ENCODE results near the gene GPC3. TPM values are rescaled to one million over a fixed set of nuclear protein-coding genes. Genes with fewer than 3 reads are reported as not detected.

GPC3 gene
- total RNA-seq, 1 experiment from 2014 or later: 0.98 TPM

GRCh38 chrX:133923548-133923947, 61.8 kb downstream of the GPC3 start:
- H3K36me3 ChIP-seq (ENCODE audit: control insufficient read depth in 1 of 2, insufficient read depth in 2 of 2, low read length in 2 of 2): no peaks in the 10 kb centered on the region
- RAD21 ChIA-PET (ENCODE audit: low non-redundant PET in 1 of 2, low total read pairs in 2 of 2, uncharacterized antibody in 2 of 2, unreplicated experiment in 2 of 2): no interaction called here
- no peak overlapping the region for H3K4me3 ChIP-seq (replicated peaks in 1 of 2; ENCODE audit: low read depth in 1 of 2, low read length in 2 of 2)
- intact Hi-C loops (cut with micrococcal nuclease): no loop called here
- no peak overlapping the region for H2AFZ ChIP-seq (ENCODE audit: low read depth, low read length, poor library complexity, severe bottlenecking)
- POLR2A ChIA-PET: no interaction called here
- H3K9me2 ChIP-seq (ENCODE audit: insufficient read depth): no peaks in the 10 kb centered on the region
- H3K27me3 ChIP-seq (ENCODE audit: insufficient read depth, low read length): no peaks in the 10 kb centered on the region
- no peak for ATAC-seq
- no peaks in the 10 kb centered on the region for H4K20me1 ChIP-seq (ENCODE audit: insufficient read depth)
- CTCF ChIA-PET: no interaction called here
- H3K4me1 ChIP-seq (ENCODE audit: control insufficient read depth in 1 of 2, insufficient read depth in 2 of 2, low read length in 2 of 2): no peaks in the 10 kb centered on the region
- no peak overlapping the region for H3K4me2 ChIP-seq (ENCODE audit: low read length)
- TF ChIP-seq MAX (IDR thresholded peaks at IDR 0.05) (no peak), POLR2AphosphoS5 (IDR thresholded peaks at IDR 0.05; ENCODE audit: low read depth, low read length) (no peak), EZH2 (IDR thresholded peaks at IDR 0.05) (no peak), EZH2phosphoT487 (IDR thresholded peaks at IDR 0.05; ENCODE audit: borderline replicate concordance) (no peak), REST (IDR thresholded peaks at IDR 0.05; ENCODE audit: low read depth) (no peak), FOSL1 (IDR thresholded peaks at IDR 0.05; ENCODE audit: low read depth) (no peak), TCF7L2 (IDR thresholded peaks at IDR 0.05; ENCODE audit: borderline replicate concordance, extremely low read depth, insufficient read depth, insufficient read length) (no peak), CBX3 (IDR thresholded peaks at IDR 0.05; ENCODE audit: low read depth) (no peak), ELF1 (IDR thresholded peaks at IDR 0.05; ENCODE audit: borderline replicate concordance, low read depth) (no peak), RAD21 (IDR thresholded peaks at IDR 0.05; ENCODE audit: low read depth) (no peak), JUND (IDR thresholded peaks at IDR 0.05) (no peak), SIN3A (IDR thresholded peaks at IDR 0.05; ENCODE audit: low read depth) (no peak), CEBPB (IDR thresholded peaks at IDR 0.05; ENCODE audit: low read depth) (no peak)
- no TSS peak for BruUV-seq (replicated peaks)
- no peaks in the 10 kb centered on the region for H3K79me2 ChIP-seq (ENCODE audit: insufficient read depth, low read length)
- no peak overlapping the region for H3K9ac ChIP-seq (ENCODE audit: low read length)
- DNase-seq (ENCODE audit: low read depth, low spot score): no peak
- H3K27ac ChIP-seq (ENCODE audit: low read depth, low read length): no peak overlapping the region
- H3K9me3 ChIP-seq (ENCODE audit: control insufficient read depth in 1 of 2, insufficient read depth in 1 of 2, low read depth in 1 of 2, low read length in 2 of 2): no peaks in the 10 kb centered on the region
